Measurements from ENCODE around the gene CPAMD8.
"Not testable (repeated sequence)": the region's sequence is repeated elsewhere in the genome, so short reads cannot be mapped to it uniquely, and the experiment has no call there.

CPAMD8 gene

DNA sequence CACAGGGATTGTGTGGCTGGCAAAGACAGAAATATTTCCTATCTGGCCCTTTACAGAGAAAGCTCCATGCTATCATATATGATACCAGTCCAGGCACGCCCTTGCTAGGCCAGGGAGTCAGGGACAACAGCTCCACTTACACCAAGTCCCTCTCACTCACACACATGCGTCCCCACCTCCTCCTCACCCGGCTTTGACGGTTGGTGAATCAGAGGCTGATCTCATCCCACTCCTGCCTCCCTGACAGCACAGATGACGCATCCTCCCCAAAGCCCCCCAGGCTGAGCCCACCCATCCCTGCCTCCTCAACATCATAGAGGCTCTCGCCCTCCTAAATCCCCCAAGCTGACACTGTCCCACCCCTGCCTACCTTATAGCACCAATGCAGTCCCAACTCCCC is 75.1 kb downstream of the CPAMD8 start:
- no peak for DNase-seq (ENCODE audit: extremely low read depth in 1 of 2, low read depth in 1 of 2)

DNA sequence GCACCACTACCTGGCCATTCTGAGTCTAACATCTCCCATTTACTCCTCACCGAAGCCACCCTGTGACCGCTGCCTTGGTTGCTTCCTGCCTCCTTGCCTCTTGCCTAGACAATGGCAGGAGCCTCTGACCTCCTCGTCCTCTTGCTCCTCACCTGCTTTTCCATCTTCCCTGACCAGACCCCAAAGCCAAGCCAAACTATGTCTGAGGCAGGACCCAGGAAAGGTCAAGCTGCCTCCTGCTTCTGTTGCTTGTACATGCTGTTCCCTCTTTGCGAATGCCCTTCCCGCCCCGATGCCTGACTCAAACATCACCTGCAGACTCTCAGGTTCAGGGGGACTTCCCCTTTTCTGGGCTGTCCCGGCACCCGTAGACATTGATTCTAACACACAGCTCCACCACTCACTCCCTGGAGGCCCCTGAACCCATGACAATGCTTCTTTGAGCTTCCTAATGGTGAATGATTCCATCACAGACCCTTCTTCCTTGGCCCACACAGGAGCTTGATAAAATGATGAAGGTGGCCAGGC is 77.0 kb downstream of the CPAMD8 start:
- no peak for DNase-seq (ENCODE audit: extremely low read depth in 1 of 2, low read depth in 1 of 2)

DNA sequence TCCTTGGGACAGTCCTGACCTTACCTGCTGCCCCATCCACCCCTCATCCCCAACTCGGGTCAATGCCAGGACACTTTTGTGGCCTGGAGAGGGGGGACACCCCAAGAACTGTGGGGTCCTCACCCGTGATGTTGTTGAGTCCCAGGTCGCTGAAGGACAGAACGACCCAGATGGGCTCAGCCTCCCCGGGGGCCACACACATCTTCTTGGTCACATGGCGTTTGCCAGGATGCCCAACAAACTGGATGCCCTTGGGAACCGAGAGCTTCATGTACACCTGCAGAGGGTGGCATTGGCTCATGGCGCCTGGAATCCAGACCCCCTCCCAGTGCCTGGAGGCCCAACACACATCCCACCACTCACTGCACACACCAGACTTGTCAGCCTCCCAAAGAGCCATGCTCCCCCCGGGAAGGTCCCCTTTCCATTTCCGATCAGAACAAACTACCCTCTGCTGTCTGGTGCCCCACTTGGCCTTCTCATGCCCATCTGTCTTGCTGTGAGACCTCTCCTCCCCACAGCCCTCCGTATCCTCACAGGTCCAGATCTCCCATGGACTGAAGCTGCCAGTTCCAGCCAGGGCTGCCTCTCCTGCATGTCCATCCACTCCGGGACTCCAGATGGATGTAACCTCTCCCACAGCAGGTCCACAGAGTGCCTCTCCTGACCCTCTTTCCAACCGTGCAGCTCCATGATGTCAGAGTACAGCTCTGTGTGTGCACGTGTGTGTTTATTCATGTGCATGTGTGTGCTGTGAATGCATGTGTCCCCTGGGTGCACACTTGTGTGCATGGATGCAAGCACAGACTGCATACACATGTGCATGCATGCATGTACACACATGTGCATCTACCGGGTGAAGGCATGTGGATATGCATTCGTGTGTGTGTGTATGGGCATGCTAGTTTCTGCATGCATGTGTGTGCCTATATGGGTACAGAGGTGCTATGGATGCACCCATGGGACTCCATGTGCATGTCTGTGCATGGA is 79.4 kb downstream of the CPAMD8 start:
- no peak for DNase-seq (ENCODE audit: extremely low read depth in 1 of 2, low read depth in 1 of 2)

DNA sequence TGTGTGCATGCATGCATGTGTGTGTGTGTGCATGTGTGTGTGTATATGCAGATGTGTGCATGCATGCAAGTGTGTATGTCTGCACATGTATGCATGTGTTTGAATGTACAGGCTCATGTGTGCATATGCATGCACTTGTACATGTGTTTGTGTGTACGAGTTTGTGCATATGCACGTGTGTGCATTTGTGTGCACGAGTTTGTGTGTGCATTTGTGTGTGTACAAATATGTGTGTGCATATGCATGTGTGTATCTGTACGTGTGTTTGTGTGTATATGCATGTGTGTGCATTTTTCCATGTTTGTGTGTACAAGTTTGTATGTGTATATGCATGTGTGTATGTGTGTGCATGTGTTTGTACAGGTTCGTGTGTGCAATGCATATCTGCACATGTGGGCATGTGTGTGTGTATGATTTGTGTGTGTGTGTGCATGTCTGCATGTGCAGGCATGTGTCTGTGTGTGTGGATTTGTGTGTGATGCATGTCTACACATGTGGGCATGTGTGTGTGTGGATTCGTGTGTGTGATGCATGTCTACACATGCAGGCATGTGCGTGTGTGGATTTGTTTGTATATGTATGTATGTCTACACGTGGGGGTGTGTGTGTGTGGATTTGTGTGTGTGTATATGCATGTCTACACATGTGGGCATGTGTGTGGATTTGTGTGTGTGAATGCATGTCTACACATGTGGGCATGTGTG is 80.7 kb downstream of the CPAMD8 start:
- DNase-seq (ENCODE audit: extremely low read depth in 1 of 2, low read depth in 1 of 2), result no peak

DNA sequence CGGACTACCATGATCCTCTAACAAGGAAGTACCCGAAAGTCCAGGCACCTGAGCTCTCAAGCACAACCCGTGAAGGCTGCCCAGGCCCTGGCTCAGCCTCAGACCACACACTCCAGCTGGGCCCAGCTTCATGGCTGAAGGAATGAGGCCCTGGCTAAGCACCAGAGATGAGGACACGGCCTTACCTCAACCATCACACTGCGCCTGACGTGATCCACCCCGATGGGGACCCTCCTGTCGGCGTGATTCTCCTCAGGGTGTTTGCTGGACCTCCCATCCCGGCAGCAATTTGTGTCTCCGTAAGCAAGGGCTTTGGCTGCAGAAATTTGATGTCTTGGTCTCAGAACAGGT is 81.3 kb downstream of the CPAMD8 start:
- DNase-seq (ENCODE audit: extremely low read depth in 1 of 2, low read depth in 1 of 2), result no peak

DNA sequence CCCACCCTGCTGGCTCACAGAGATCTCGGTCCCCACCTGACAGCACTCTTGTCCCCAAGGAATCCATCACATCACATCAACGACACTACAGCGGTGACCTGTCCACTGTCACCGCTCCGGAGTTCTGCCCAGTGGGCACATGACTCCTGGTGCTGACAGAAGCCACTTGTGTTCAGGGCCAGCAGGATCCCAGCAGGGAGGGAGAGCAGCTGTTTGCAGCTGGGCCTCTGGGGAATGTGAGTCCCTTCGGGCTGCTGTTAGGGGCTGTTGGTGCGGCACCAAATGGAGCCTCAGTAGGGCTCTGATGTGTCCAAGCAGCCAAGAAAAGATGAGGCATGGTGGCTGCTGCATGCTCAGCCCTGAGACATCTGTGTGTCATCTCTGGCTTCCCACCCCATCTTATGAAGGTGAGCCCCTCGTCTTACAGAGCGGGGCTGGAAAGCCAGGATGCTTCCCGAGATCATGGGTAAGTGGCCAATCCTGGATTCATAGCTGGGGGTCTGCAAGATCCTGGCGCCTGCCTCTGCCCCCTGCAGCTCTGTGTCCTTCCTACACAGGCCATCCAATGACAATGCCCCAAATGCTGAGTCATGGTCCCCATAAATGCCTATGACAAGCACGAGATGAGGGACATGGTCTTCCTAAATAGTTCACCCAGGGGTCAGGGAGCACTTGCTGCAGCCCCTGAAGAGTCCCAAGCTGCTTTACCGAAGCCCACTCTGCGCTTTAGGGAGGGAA is 81.8 kb downstream of the CPAMD8 start:
- DNase-seq (ENCODE audit: extremely low read depth in 1 of 2, low read depth in 1 of 2), result no peak

DNA sequence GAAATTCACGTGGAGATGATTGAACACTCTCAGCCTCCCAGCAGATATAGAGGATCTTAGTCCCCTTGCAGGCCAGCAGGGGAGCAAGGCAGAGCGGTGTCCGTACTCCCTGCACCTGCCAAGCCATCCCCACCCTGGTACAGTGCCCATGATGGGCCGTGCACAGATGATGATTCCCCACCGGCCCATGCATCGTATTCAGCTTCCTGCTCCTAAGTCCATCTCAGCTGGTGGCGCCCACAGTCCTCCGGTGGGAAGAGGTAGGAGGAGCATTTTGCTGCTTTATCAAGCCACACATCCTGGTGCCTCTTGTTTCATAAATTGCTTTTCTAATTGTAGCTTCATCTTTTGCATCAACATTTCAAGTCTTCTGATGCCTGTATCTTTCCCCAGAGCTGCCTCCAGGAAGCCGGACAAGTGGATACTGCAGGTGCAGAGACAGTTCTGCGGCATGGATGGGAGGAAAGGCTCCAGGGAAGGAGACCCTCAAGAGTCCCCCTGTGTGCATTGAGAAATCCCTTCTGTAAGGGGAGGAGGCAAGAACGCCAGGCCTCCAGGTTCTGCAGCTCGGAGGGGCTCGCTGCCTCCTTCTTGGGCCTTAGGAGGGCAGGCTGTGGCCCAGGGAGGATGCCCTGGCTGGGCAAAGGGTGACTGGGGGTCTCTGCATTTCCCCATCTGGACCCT is 82.5 kb downstream of the CPAMD8 start:
- DNase-seq (ENCODE audit: extremely low read depth in 1 of 2, low read depth in 1 of 2), result no peak

DNA sequence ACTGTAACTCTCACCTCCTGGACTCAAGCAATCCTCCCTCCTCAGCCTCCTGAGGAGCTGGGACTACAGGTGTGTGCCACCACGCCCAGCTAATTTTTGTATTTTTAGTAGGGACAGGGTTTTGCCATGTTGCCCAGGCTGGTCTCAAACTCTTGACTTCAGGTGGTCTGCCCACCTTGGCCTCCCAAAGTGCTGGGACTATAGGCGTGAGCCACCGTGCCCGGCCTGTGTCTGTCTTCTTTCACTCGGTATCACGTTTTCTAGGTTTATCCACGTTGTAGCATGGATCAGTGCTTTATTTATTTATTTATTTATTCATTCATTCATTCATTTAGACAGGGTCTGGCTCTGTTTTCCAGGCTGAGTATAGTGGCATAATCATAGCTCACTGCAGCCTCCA is 83.5 kb downstream of the CPAMD8 start:
- DNase-seq (ENCODE audit: extremely low read depth in 1 of 2, low read depth in 1 of 2), result not testable (repeated sequence)

DNA sequence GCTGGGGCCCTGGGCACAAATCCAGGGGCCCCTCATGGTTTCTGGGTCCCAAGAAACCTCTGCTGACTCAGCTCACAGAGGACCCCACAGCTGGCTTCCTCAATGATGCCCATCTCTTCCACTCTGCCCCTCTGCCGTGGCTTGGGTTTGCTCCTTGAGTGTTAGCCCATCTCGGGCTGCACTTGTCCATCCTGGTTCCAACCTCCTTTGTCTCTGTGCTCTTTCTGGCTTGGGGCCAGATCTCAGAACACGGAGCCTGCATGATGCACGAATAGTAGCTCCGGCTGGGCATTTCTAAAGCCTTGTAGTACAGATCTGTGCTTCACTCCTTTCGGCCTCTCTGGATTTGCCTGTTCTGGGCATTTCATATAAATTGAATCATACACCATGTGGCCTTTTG is 84.0 kb downstream of the CPAMD8 start:
- DNase-seq (ENCODE audit: extremely low read depth in 1 of 2, low read depth in 1 of 2), result no peak

DNA sequence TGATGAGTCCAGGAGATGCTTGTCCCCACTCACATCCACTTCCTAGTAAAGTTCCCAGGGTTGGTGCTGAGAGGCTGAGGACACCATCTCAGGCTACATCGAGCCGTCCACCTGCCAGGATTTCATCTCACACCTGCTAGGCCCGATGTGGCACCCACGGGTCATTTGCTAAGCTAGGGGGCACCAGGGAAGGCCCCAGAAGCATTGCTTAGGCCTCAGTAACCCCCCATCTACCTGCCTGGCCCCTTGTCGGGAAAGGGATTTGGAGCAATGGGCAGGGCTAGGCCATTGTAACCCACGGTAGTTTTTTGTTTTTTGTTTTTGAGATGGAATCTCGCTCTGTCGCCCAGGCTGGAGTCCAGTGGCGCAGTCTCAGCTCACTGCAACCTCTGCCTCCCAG is 86.0 kb downstream of the CPAMD8 start:
- DNase-seq (ENCODE audit: extremely low read depth in 1 of 2, low read depth in 1 of 2), result no peak

DNA sequence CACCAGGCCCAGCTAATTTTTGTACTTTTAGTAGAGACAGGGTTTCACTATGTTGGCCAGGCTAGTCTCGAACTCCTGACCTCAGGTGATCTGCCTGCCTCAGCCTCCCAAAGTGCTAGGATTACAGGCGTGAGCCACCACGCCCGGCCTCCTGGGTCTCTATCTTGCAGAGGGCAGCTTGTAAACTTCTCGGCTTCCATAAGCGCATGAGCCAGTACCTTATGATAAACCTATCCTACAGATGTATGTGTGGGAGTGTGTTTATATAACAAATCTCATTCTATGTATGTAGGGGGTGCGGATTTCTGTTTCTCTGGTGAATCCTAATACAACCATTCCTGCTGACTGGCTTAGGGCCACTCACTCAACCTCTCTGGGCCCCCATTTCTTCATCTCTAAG is 86.5 kb downstream of the CPAMD8 start:
- not testable (repeated sequence) for DNase-seq (ENCODE audit: extremely low read depth in 1 of 2, low read depth in 1 of 2)

DNA sequence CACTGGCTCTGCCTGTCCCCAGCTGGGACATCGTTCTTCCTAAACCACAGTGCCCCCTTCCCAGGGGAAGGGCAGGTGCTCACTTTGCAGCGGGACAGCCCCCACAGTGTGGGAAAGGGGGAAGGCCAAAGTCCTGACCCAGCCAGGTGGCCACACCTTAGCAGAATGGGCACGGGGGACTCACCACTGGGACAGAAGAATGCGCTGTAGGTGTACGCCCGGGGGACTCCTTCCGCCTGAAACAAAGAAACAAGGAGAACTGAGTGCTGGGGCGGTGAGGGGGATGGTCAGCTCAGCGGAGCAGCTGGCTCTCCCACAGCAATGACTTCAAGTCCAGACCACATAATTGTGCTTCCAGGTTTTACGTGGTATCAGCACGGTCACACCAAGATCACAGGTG is 88.4 kb downstream of the CPAMD8 start:
- no peak for DNase-seq (ENCODE audit: extremely low read depth in 1 of 2, low read depth in 1 of 2)

DNA sequence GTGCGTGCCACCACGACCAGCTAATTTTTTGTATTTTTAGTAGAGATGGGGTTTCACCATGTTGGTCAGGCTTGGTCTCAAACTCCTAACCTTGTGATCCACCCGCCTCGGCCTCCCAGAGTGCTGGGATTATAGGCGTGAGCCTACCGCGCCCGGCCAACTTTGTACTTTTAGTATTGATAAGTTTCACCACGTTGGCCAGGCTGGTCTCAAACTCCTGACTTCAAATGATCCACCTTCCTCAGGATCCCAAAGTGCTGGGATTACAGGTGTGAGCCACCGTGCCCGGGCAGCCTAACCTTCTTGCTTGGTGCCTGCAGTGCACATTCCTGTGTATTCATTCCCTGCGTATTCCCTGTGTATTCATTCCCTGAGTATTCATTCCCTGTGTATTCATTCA is 88.8 kb downstream of the CPAMD8 start:
- DNase-seq (ENCODE audit: extremely low read depth in 1 of 2, low read depth in 1 of 2), result not testable (repeated sequence)

DNA sequence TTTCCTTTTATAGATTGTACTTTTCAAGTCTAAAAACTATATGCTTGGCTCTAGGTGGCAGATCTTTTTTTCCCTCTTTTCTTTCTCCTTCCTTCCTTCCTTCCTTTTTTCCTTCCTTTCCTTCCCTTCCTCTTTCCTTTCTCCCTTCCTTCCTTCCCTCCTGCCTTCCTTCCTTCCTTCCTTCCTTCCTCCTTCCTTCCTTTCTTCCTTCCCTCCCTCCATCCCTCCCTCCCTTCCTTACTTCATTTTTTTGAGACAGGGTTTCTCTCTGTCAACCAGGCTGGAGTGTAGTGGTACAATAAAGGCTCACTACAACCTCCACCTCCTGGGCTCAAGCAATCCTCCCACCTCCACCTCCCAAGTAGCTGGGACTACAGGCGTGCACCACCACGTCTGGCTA is 89.7 kb downstream of the CPAMD8 start:
- DNase-seq (ENCODE audit: extremely low read depth in 1 of 2, low read depth in 1 of 2), result no peak

DNA sequence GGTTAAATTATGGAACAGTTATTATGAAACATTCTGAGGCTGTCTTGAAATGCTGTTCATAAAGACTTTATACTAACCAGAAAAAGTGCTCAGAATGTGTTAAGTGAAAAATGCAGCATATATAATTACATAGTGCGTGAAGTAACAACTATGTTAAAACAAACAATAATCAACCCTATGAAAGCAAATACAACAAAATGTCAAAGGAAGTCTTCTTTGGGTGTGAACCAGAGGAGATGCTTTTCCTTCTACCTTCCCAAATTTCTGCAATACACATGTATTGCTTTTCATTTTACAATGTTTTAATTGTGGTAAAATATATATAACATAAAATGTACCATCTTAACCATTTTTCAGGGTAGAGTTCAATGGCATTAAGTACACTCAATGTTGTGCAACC is 92.1 kb downstream of the CPAMD8 start:
- no peak for DNase-seq (ENCODE audit: extremely low read depth in 1 of 2, low read depth in 1 of 2)

DNA sequence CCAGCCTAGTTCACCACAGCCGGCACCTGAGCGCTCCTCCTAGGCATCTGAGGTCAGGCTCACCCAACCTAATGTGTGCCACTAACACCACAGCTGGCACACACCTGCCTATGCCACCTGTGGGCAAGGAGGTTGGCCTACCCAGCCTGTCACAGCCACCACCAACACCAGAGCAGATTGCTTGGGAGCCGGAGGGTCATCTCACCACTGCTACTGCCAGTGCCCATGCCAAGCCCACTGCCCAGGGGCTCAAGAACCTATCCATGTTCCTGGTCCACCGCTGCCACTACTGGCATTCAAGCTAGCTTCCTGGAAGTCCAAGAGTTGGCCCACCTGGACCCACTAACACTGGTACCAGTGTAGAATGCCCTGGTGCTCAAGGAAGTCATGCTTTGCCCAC is 95.3 kb downstream of the CPAMD8 start:
- no peak for DNase-seq (ENCODE audit: extremely low read depth in 1 of 2, low read depth in 1 of 2)

DNA sequence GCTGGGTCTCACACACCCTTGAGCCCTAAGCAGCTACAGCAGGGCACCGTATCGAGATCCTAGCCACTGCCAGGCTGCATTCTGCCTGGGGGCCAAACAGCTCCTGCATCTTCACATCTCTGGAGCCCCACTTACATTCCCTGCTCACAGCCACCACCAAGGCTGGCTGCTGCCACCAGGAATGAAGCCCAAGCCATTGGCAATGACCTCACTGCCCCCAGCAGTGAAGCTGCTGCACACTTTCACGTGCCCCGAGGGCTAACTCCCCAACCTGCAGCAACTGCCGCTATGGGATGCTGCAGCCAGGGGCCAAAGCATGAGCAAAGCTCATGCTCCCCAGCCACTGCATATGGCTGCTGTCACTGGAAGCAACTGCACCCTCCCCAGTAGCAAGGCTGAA is 95.9 kb downstream of the CPAMD8 start:
- DNase-seq (ENCODE audit: extremely low read depth in 1 of 2, low read depth in 1 of 2), result no peak

DNA sequence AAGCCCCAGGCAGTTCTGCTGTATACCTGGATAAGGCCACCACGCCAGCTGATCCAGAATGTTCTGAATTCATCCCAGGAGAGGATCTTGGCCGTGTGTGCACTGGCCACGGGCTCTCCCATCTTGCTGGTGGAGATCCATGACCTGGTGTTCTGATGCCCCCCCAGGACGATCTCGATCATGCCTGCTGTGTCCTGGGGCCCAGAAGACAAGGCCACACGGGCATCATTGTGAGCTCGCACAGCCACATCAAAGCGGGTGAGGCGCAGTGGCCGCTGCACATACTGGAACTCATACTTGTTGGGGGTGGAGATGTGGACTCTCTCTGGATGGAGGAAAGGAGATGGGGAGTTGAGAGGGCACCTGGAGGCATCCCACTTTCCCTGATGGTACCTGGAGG is 97.7 kb downstream of the CPAMD8 start:
- DNase-seq (ENCODE audit: extremely low read depth in 1 of 2, low read depth in 1 of 2), result no peak

DNA sequence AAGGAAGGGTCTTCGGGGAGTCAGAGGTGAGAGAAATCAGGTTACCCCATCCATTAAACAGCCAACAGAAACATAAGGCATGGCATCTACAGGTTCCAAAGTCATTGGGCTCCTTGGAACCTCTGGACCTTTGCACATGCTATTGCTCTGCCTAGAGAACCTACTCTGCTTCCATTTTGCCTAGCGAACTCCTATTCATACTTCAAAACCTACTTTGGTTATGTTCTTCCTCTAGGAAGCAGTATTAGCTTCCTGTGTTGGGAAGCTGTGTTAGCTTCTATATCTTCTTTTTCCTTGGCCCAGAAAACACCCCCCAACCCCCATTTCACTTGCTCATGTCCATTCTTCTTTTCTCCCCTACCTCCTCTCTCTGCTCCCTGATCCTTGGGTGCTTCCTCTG is 98.3 kb downstream of the CPAMD8 start:
- DNase-seq (ENCODE audit: extremely low read depth in 1 of 2, low read depth in 1 of 2), result no peak

DNA sequence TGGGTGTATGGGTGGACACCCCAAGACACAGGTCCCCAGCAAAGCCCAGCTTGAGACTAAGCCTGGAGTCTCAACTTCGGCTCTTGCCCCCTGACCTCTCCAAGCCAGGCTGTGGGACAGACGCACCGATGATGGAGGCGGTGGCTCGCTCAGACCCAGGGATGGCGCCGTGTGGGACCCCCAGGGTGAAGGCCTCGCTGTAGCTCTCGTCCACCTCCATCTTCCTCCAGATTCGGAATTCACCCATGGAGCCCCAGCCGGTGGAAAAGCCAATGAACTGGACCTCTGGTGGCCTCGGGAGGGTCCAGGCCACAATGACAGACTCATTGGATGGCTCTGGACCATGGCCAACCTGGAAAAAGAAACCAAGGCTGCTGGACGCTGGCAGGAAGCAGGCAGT is 98.7 kb downstream of the CPAMD8 start:
- no peak for DNase-seq (ENCODE audit: extremely low read depth in 1 of 2, low read depth in 1 of 2)

DNA sequence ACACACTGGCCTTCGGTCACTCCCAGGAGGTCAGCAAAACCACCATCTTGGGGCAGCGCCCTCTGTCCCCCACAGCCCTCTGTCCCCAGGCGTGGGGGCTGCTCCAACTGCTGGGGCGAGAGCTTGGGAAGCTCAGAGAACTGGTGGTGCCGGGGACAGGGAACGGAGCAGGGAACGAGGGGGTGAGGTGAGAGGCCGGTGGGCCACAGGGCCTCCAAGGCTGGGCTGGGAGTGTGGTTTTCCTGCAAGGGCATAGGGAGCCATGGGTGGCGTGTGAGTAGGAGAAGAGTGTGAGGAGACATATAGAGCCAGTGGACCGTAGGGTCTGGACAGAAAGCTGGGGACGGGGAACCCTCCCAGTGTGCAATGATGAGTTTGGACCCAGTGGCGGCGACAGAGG is 103.7 kb downstream of the CPAMD8 start:
- DNase-seq (ENCODE audit: extremely low read depth in 1 of 2, low read depth in 1 of 2), result no peak
